DOHH2 (cell line): ENCODE measurements around the gene ANKLE2.

Source experiments
- H3F3A ChIP-seq: fragments of 200-600 bp; sonication (generic), shearing (Covaris generic); 2 replicates; pipeline ENCODE4 v1.6.0; 2016; ENCODE audit warnings: antibody characterized with exemption, mild to moderate bottlenecking; ENCODE audit not compliant: control insufficient read depth, insufficient read depth
- H3K27ac ChIP-seq: fragments of 200-600 bp; sonication (generic); 2 replicates; pipeline ENCODE4 v1.5.1; 2014; ENCODE audit warnings: low read depth, mild to moderate bottlenecking, low read length, moderate library complexity
- H3K27me3 ChIP-seq: fragments of 200-600 bp; sonication (generic); 2 replicates; pipeline ENCODE4 v1.6.1; 2014; ENCODE audit warnings: mild to moderate bottlenecking, low read length, mixed read lengths; ENCODE audit not compliant: control insufficient read depth
- H3K36me3 ChIP-seq: fragments of 200-600 bp; sonication (generic); 2 replicates; pipeline ENCODE4 v1.6.1; 2014; ENCODE audit warnings: mild to moderate bottlenecking, low read length, moderate library complexity, mixed read lengths; ENCODE audit not compliant: control insufficient read depth
- H3K4me1 ChIP-seq: fragments of 200-600 bp; sonication (generic); 2 replicates; pipeline ENCODE4 v1.6.1; 2014; ENCODE audit warnings: mild to moderate bottlenecking, low read length, mixed read lengths; ENCODE audit not compliant: control insufficient read depth
- H3K4me2 ChIP-seq: fragments of 200-600 bp; sonication (generic); 2 replicates; pipeline ENCODE4 v1.6.0; 2014; ENCODE audit warnings: mild to moderate bottlenecking, low read length, moderate library complexity
- H3K4me3 ChIP-seq: fragments of 200-600 bp; sonication (generic); 2 replicates; pipeline ENCODE4 v1.5.1; 2014; ENCODE audit warnings: mild to moderate bottlenecking, low read length, mixed read lengths
- H3K79me2 ChIP-seq: fragments of 200-600 bp; sonication (generic); 2 replicates; pipeline ENCODE4 v1.6.1; 2014; ENCODE audit warnings: mild to moderate bottlenecking, low read length, mixed read lengths; ENCODE audit not compliant: control insufficient read depth
- H3K9me2 ChIP-seq: fragments of 200-600 bp; sonication (generic); replicated peaks from 2 replicates; pipeline ENCODE4 v1.6.1; 2014; ENCODE audit warnings: mild to moderate bottlenecking, low read length, mixed read lengths; ENCODE audit not compliant: control insufficient read depth
- H3K9me3 ChIP-seq: fragments of 200-600 bp; sonication (generic); 2 replicates; pipeline ENCODE4 v1.6.1; 2014; ENCODE audit warnings: antibody characterized with exemption, low read length, mixed read lengths; ENCODE audit not compliant: control insufficient read depth, insufficient read depth
- H4K20me1 ChIP-seq: fragments of 200-600 bp; sonication (generic); 2 replicates; pipeline ENCODE4 v1.6.0; 2014; ENCODE audit warnings: low read depth, mild to moderate bottlenecking, antibody characterized with exemption, low read length, moderate library complexity; ENCODE audit not compliant: control insufficient read depth, insufficient read depth
- CTCF ChIP-seq: fragments of 200-600 bp; sonication (generic); IDR thresholded peaks from one replicate; pipeline ENCODE4 v1.5.1; 2014; ENCODE audit warnings: antibody characterized with exemption, mild to moderate bottlenecking, low read depth, low read length; ENCODE audit not compliant: poor library complexity, severe bottlenecking
- EZH2phosphoT487 ChIP-seq: fragments of 200-600 bp; sonication (generic); IDR thresholded peaks from 2 replicates; pipeline ENCODE4 v1.6.1; 2017; ENCODE audit warnings: borderline replicate concordance, mild to moderate bottlenecking, antibody characterized with exemption, low read length, moderate library complexity, mixed read lengths

The ANKLE2 gene

GRCh38 chr12:132726386-132726785, 35.2 kb downstream of the ANKLE2 start:
- TF ChIP-seq CTCF (no peak), EZH2phosphoT487 (no peak)
- H3K9me2 ChIP-seq, result no peaks in the 10 kb centered on the region
- peaks cover 92% of the 10 kb centered on the region for H3K36me3 ChIP-seq
- H3K27me3 ChIP-seq, result no peaks in the 10 kb centered on the region
- H3K4me1 ChIP-seq, result no peaks in the 10 kb centered on the region
- peaks cover 24% of the 10 kb centered on the region for H3K79me2 ChIP-seq
- H3K9me3 ChIP-seq, result no peaks in the 10 kb centered on the region
- H3K4me2 ChIP-seq, result no peak overlapping the region
- H3K4me3 ChIP-seq, result no peak overlapping the region
- no peaks in the 10 kb centered on the region; the same call in 1 of the 2 replicates for H4K20me1 ChIP-seq
- H3K27ac ChIP-seq, result no peak overlapping the region
- peaks cover 26% of the 10 kb centered on the region for H3F3A ChIP-seq

GRCh38 chr12:132724506-132725241, 37.0 kb downstream of the ANKLE2 start:
- H3K27ac ChIP-seq, result no peak overlapping the region
- H3F3A ChIP-seq, result peaks cover 29% of the 10 kb centered on the region
- peaks cover 91% of the 10 kb centered on the region for H3K36me3 ChIP-seq

GRCh38 chr12:132723764-132724140, 37.9 kb downstream of the ANKLE2 start:
- no peaks in the 10 kb centered on the region for H3K9me3 ChIP-seq
- H3K4me3 ChIP-seq, result no peak overlapping the region
- no peak overlapping the region for H3K4me2 ChIP-seq
- peaks cover 9% of the 10 kb centered on the region for H4K20me1 ChIP-seq
- TF ChIP-seq CTCF (no peak), EZH2phosphoT487 (no peak)
- no peaks in the 10 kb centered on the region for H3K9me2 ChIP-seq
- H3K79me2 ChIP-seq, result peaks cover 27% of the 10 kb centered on the region
- peaks cover 31% of the 10 kb centered on the region for H3F3A ChIP-seq
- no peaks in the 10 kb centered on the region for H3K27me3 ChIP-seq
- peaks cover 95% of the 10 kb centered on the region for H3K36me3 ChIP-seq
- H3K4me1 ChIP-seq, result no peaks in the 10 kb centered on the region
- no peak overlapping the region for H3K27ac ChIP-seq

More at GRCh38 chr12:132724506-132725241, 37.0 kb downstream of the ANKLE2 start:
- Histone ChIP-seq H3K9me2 (no peaks in the 10 kb centered on the region), H3K9me3 (no peaks in the 10 kb centered on the region), H4K20me1 (peaks cover 2% of the 10 kb centered on the region; the same call in 1 of the 2 replicates), H3K4me2 (no peak overlapping the region), H3K27me3 (no peaks in the 10 kb centered on the region), H3K4me3 (no peak overlapping the region), H3K4me1 (no peaks in the 10 kb centered on the region), H3K79me2 (peaks cover 20% of the 10 kb centered on the region)
- TF ChIP-seq EZH2phosphoT487, result no peak

- Histone ChIP-seq H3K4me3 (no peak overlapping the region), H3K36me3 (peaks cover 91% of the 10 kb centered on the region)
- TF ChIP-seq EZH2phosphoT487, result no peak
- no peak for TF ChIP-seq CTCF
Measured at GRCh38 chr12:132723015-132723763, 38.4 kb downstream of the ANKLE2 start.

More at GRCh38 chr12:132723015-132723763, 38.4 kb downstream of the ANKLE2 start:
- H3K9me2 ChIP-seq, result no peaks in the 10 kb centered on the region
- H3F3A ChIP-seq, result peaks cover 28% of the 10 kb centered on the region
- H3K9me3 ChIP-seq, result no peaks in the 10 kb centered on the region
- H3K27me3 ChIP-seq, result no peaks in the 10 kb centered on the region
- H4K20me1 ChIP-seq, result peaks cover 9% of the 10 kb centered on the region
- peaks cover 29% of the 10 kb centered on the region for H3K79me2 ChIP-seq
- no peak overlapping the region for H3K4me2 ChIP-seq
- no peaks in the 10 kb centered on the region for H3K4me1 ChIP-seq
- no peak overlapping the region for H3K27ac ChIP-seq
